ENCODE measurements around the gene CCL4.

GRCh38 chr17:36129616-36130015 lies 26.0 kb downstream of the CCL4 start:
- TF ChIP-seq, protein P1, sequence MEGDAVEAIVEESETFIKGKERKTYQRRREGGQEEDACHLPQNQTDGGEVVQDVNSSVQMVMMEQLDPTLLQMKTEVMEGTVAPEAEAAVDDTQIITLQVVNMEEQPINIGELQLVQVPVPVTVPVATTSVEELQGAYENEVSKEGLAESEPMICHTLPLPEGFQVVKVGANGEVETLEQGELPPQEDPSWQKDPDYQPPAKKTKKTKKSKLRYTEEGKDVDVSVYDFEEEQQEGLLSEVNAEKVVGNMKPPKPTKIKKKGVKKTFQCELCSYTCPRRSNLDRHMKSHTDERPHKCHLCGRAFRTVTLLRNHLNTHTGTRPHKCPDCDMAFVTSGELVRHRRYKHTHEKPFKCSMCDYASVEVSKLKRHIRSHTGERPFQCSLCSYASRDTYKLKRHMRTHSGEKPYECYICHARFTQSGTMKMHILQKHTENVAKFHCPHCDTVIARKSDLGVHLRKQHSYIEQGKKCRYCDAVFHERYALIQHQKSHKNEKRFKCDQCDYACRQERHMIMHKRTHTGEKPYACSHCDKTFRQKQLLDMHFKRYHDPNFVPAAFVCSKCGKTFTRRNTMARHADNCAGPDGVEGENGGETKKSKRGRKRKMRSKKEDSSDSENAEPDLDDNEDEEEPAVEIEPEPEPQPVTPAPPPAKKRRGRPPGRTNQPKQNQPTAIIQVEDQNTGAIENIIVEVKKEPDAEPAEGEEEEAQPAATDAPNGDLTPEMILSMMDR (conservative IDR thresholded peaks at IDR 0.05; ENCODE audit: low read length), result no peak
- no peak for TF ChIP-seq EZH2phosphoT487 (IDR thresholded peaks at IDR 0.05; ENCODE audit: borderline replicate concordance, low read depth, low read length)
